ENCODE measurements around the gene RMP24.
"Not testable (repeated sequence)": the region's sequence is repeated elsewhere in the genome, so short reads cannot be mapped to it uniquely, and the experiment has no call there.

Gene RMP24

GRCh38 chr18:35962320-35962719, 10.2 kb upstream of the RMP24 start:
- no peak for TF ChIP-seq CTCF (conservative IDR thresholded peaks at IDR 0.05; ENCODE audit: low read length)
- DNase-seq (ENCODE audit: low read depth): no peak
- no peak overlapping the region for H3K4me3 ChIP-seq (ENCODE audit: low read length)

GRCh38 chr18:35964319-35964718, 8.2 kb upstream of the RMP24 start:
- DNase-seq (ENCODE audit: low read depth): no peak
- TF ChIP-seq CTCF (conservative IDR thresholded peaks at IDR 0.05; ENCODE audit: low read length): no peak

GRCh38 chr18:35967866-35968265, 4.6 kb upstream of the RMP24 start:
- H3K4me3 ChIP-seq (ENCODE audit: low read length); DNase-seq (ENCODE audit: low read depth): not testable (repeated sequence)

More at GRCh38 chr18:35964319-35964718, 8.2 kb upstream of the RMP24 start:
- H3K4me3 ChIP-seq (ENCODE audit: low read length): no peak overlapping the region

- H3K4me3 ChIP-seq (ENCODE audit: low read length): no peak overlapping the region
- no peak for TF ChIP-seq CTCF (conservative IDR thresholded peaks at IDR 0.05; ENCODE audit: low read length)
- no peak for DNase-seq (ENCODE audit: low read depth)
These were observed 4.1 kb upstream of the RMP24 start for GRCh38 chr18:35968278-35968880.

- H3K4me3 ChIP-seq (ENCODE audit: low read length): no peak overlapping the region
- no peak for DNase-seq (ENCODE audit: low read depth)
- no peak for TF ChIP-seq CTCF (conservative IDR thresholded peaks at IDR 0.05; ENCODE audit: low read length)
These were observed 2.8 kb upstream of the RMP24 start for GRCh38 chr18:35969676-35970075.

- no peak for DNase-seq (ENCODE audit: low read depth)
- no peak for TF ChIP-seq CTCF (conservative IDR thresholded peaks at IDR 0.05; ENCODE audit: low read length)
- H3K4me3 ChIP-seq (ENCODE audit: low read length): peak overlapping the region; percentile 96
These were observed 750 bp upstream of the RMP24 start for GRCh38 chr18:35971661-35972196.

- peak overlapping the region; percentile 96 for H3K4me3 ChIP-seq (ENCODE audit: low read length)
- TF ChIP-seq CTCF (conservative IDR thresholded peaks at IDR 0.05; ENCODE audit: low read length): no peak
These were observed 1.2 kb downstream of the RMP24 start for GRCh38 chr18:35973650-35974049.

More at GRCh38 chr18:35973650-35974049, 1.2 kb downstream of the RMP24 start:
- DNase-seq (ENCODE audit: low read depth): no peak

All from AG10803 (cell line).